Stimulated activated CD4-positive, alpha-beta T cell treated with anti-CD3 and anti-CD28 coated beads, Interleukin-2, amount 100 ng/mL, for 24 hours (primary cell): ENCODE measurements around the gene P2RY6.

ENCODE experiments used
- DNase-seq, 2 donors: peaks; one replicate each; pipeline ENCODE4 v3.0.0-alpha.2; 2020

Gene P2RY6

DNA sequence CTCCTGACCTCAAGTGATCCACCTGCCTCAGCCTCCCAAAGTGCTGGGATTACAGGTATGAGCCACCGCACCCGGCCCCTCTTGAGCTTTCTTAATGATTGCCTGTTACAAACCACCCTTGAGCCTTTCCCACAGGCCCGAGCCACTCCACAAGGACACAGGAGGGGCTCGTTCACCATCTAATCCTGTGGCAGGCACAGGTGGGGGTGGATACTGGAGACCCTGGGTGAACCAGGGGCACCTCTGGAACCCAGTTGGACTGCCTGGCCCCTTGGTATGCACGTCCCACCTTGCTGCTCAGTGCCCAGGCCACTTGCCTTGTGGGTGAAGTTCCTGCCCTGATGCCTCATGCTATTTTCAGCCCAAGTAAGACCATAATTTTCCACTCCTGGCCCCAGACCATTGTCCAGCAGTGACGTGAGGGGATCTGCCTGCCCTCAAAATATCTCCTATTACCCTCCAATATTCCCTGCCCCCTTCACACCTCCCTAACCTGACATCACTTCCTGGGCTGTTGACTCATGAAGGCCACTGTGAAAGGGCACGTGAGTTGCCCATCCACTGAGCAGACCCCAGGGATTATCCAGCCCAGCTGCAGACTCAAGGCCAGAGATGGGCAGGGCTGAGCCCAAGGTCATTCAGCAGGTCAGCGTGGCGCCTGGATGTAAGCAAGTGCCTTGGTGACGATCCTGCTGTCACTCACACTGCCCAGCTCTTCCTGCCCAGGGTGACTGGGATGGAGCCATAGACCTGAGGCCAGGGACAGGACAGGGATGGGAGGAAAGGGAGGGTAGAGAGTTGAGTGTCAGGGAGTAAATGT lies 34.5 kb upstream of the P2RY6 start:
- no peak for DNase-seq

DNA sequence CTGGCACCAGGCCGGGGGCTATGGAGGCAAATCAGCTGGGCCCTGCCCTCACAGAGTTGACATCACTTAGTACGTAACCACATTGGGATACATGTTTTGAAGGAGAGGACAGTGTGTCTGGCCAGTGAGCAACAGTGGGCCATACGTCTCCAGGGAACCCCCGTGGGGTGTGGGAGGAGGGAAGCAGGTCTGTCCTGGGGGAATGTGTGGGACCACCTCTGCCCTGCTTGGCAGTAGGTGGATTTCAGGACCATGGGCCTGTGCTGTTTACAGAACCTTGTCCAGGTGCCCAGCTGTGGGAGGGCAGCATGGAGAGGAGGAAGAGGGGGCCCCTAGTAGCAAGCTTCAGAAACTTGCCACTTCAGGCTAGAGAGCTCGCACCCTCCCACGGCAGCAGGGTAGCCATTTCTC lies 33.0 kb upstream of the P2RY6 start:
- no peak for DNase-seq

- DNase-seq = no peak
These were observed 32.5 kb upstream of the P2RY6 start for GRCh38 chr11:73239571-73240189.

DNA sequence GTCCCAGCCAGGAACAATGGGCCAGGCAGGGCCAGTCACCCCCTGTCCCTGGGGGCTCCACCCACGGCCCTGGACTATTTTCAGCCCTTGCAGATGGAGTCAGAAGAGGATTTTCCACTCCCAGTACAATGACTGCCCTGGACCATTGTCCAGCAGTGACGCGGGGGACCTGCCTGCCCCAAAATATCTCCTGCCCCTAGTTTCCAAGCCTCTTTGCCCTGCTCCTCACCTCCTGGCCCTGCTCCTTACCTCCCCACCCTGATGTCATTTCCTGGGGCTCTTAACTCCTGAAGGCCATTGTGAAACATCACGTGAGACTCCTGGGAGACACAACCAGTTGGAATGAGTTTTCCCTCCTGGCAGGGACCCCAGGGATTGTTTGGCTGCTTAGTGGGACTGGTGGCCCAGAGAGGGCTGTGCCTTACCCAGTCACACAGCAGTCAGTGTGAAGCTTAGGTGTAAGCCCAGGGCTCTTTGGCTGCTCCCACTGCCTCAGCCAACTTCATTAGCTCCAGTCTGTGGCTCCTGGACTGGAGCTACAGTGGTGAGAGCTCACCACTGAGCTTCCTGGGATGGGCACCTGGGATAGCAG lies 31.9 kb upstream of the P2RY6 start:
- no peak for DNase-seq

- DNase-seq = no peak
These were observed 30.8 kb upstream of the P2RY6 start for GRCh38 chr11:73241300-73241699.

GRCh38 chr11:73242251-73243092 lies 29.7 kb upstream of the P2RY6 start:
- peak; percentile 74 to 84 for DNase-seq

DNA sequence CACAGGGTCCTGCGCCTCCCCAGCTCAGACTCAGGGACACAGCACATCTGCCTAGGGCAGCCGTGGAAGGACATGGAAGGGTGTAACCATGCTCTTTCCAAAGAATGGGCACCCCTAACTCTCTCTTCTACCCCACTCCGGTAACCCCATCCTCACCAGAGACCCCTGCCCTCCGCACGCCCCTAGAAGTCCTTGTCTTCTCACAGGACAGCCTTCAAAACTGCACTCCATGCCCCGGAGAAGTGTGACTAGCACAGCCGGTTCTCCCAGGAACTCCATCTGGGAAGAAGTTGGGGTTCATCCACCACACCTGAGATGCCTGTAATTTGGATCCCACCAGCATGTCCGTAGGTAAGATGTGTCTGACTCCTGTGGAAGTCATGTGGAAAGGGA lies 29.0 kb upstream of the P2RY6 start:
- DNase-seq = no peak

GRCh38 chr11:73244589-73245240 lies 27.4 kb upstream of the P2RY6 start:
- DNase-seq = no peak

- DNase-seq = no peak
These were observed 26.7 kb upstream of the P2RY6 start for GRCh38 chr11:73245461-73245860.

DNA sequence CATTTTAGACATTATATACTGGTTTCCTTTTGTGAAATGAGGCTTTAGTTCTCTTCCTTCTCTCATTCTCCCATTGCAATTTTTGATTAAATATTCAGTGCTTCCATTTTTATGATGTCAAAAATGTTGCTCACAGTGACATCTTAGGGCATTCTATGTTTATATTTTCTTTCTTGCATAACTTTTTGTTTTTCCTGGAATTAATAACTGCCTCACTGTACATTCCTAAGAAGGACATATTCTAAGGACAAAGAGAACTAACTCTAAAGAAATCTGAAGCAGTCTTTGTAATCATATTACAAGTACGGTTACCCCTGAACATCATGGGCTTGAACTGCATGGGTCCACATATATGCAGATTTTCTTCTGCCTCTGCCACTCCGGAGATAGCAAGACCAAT lies 25.8 kb upstream of the P2RY6 start:
- no peak for DNase-seq

DNA sequence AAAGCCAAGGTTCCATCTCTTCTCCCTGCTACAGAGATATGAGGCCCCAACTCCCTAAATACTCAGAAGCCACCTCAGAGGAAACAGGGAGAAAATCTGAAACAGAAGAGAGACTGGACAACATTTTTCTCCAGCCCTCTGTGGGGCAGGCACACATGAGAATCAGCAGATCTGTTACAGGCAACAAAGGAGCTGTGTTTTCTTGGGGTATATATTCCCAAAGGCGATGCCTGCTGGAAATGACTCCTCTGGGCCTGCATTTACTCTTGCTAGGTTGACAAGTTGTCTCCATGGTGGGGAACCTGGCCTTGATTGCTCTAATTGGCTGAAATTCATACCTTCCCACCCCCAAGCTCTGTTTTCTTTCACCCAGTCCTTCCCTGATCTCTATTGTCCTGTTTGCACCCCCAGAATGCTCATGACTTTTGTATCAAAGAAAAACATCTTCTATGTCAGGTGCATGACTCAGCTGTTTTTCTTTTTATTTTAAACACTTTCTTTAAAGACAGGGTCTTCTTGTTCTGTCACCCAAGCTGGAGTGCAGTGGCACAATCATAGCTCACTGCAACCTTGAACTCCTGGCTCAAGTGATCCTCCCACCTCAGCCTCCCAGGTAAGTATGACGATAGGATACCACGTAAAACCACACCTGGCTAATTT lies 23.5 kb upstream of the P2RY6 start:
- no peak for DNase-seq

GRCh38 chr11:73249304-73249703 lies 22.8 kb upstream of the P2RY6 start:
- DNase-seq = no peak

DNA sequence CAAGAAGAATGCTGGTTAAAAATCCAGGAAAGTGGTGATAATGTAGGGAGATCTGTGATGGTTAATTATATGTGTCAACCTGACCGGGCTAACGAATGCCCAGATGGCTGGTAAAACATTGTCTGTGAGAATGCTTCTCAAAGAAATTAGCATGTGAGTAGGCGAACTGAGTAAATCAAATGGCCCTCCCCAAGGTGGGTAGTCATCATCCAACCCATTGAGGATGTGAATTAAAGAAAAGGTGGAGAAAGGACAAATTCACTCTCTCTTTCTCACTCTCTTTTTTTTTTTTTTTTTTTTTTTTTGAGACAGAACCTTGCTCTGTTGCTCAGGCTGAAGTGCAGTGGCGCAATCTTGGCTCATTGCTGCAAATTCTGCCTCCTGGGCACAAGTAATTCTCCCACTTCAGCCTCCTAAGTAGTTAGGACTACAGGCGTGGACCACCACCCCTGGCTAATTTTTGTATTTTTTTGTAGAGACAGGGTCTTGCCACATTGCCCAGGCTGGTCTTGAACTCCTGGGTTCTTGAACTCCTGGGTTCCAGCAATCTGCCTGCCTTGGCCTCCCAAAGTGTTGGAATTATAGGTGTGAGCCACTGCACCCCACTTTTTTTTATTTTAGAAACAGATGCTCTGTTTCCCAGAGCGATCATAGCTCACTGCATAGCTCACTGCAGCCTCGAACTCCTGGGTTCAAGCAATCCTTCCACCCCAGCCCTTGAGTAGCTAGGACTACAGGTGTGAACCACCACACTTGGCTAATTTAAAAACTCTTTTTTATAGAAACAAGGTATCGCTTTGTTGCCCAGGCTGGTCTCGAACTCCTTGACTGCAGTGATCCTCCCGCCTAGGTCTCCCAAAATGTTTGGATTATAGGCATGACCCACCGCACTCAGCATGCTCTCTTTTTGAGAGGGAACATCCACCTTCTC lies 22.0 kb upstream of the P2RY6 start:
- no peak for DNase-seq

- DNase-seq = no peak
These were observed 19.5 kb upstream of the P2RY6 start for GRCh38 chr11:73252577-73253191.

GRCh38 chr11:73257342-73258103 lies 14.6 kb upstream of the P2RY6 start:
- no peak for DNase-seq

- no peak for DNase-seq
These were observed 13.8 kb upstream of the P2RY6 start for GRCh38 chr11:73258104-73259035.

- no peak for DNase-seq
These were observed 12.6 kb upstream of the P2RY6 start for GRCh38 chr11:73259406-73260126.

DNA sequence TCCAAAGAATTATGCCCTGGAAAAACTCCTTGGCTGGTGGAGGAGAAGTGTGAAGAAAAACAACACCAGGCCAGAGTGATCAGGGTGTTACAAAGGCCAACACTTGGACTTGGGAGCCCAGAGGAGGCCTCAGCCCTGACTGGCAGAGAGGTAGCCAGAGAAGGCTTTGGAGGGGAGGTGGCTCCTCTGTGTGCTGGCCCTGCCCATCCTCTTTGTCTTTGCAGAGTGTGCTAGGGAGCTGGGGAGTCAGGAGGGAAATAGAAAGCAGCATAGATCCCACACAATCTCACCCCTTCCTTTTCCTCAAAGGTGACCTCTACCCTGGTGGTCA lies 12.0 kb upstream of the P2RY6 start:
- no peak for DNase-seq
